SHP77 treated with DMSO at 0.1 percent for 48 hours (cell line): Measurements from ENCODE around the gene MAML2.

Experiments
- DNase-seq: peaks from one replicate; lab custom pipeline; 2025; lab: John Stamatoyannopoulos, UW

The MAML2 gene

DNA sequence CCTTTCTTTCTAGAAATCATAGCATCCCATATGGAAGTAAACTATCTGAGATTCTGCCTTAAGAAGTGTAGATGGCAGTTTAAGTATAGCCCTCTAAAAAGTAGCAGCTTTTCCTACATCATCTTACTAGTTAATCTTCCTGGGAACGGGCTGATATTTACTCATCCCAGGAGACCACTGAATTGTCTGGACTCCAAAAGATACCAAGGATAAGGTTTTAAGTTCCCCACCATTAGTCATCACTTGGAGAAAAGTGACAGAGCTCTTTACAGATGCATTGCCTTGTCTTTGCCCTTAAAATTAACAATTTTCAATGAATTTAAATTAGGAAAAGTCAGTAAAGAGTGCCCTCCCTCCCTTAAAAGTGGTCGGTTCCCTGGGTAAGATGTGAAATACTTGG, 129.5 kb downstream of the MAML2 start:
- DNase-seq, result no peak

DNA sequence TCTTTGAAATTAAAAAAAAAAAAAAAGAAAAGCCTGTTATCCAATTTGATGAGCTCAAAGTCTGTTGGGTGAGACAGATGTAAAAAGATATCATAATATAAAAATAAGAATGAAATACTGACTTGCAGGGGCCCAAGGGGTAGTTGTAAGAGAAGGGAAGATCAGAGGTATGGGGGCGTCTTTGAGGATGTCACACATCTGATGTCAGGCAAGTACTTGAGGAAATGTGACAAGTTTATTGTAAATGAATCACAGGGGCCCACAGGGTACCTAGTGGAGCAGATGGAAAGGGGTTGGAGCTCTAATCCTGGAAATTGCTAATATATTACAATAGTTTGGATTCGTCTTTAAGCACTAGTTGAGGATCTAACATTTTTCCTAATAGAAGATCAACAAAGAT, 131.6 kb downstream of the MAML2 start:
- DNase-seq, result no peak

DNA sequence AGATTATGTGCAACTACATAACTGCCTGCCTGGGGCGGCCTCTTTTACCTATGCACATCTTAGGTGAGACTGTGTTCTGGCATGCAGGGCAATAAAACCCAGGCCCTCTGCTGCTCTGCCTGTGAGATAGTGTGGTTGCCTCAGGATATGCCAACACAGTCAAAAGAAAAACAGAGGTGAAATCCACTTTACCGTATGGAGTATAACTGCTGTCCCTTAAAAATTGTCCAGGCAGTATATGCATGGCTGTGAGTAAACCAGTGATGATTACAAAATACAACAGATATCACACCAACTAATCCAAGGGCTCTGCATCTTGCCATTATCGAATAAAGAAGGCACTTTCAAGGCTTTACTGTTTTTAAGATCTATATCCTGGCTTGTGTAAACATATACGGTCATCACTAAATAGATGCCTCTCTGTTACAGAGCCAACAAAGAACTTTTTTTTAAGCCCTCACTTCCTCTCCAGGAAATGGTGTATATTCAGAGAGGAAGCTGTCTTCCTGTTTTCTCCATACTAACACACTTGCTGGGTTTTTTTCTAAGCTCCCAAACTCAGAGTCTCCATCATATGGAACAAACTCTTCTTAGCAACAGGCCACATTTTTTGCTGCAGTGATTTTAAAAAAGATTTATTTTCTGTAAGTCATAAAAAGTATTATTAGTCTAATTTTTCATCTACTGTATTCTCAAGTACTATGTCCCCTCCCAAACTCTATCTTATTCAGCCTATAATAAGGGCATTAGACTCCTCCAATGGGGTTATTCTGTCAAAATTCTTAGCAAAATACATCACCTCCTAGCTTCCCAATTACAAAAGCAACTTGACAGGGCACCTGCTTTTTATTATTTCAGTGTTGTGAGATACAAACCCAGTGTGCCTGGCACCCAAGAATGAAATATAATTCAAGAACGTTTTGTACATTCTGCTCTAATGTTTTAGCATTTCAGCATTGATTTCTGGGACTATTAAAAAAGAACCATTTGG, 135.2 kb downstream of the MAML2 start:
- no peak for DNase-seq

DNA sequence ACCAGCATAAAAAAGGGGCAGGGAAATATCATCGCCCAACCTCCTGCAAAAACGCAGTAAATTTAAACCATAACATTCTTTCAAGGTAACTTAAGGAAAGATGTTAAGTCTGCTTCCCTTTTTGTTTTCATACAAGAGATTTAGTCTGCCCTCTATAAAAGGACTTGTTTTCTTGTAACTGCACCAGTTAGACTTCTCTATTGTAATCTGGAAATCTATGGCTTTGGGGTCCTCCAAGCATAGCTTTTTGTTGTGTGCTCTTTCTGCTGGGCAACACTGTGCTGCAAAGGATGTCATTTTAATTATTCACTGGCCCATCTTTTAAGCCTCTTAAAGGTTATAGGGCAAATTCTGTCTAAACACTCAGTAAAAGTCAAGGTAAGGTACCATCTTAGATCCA, 136.0 kb downstream of the MAML2 start:
- DNase-seq, result no peak

DNA sequence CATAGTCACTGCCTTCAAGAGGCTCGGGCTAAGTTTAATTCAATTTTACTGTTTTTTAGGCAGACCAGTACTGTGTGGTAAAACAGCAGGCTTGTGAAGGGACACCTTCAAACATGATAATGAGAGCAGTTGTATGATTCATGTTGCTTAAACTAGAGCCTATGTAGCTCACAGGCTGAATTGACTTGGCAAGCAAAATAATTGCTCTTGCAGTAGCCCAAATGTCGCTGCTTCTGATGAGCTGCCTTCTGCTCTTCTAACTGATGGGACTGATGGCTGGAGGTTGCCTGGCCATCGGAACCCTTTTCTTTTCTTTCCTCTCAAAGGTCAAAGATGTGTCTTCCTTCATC, 137.6 kb downstream of the MAML2 start:
- no peak for DNase-seq

DNA sequence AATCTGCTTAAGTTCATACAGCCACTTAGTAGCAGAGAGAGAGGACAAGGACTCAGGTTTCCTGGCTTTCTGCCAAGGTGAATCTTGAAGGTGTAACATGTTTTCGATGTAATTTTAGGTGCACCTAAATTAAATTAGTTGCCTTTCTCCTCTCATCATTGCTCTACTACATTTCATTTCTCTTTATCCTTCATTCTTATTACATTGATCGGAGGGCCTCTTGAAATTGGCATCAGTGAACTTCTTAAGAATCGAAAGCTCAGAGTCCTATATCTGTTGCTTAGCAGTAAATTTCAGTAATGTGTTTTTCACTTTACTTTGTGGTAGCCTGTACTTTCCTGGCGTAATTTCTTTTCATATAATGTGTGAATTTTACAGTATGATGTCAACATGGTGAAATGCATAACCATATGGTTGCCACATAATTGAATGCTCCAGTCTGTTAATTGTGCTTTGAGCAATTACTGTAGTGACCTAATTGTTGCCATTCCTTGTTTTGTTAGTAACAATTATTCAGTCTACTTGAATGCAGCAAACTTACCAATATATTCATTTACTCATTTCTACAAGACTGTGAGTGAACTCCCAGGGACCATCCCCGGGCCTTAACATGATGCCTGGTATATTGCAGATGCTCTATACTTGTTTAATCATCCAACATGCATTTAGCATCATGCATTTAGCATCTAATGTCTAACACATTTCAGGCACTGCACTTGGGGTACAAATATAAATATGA, 138.1 kb downstream of the MAML2 start:
- DNase-seq, result no peak

DNA sequence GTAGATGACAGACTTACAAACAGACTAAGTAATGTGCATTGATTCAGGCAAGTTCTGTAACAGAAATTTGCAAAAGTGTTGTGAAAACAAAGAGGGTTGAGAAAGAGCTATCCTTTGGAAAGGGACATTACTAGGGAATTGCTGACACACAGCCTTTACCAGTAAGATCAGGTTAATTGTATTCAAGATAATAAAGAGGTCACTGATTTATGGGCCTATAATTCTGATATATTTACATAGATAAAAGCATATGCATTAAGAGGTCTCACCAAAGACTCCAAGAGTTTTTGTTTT, 138.7 kb downstream of the MAML2 start:
- no peak for DNase-seq

DNA sequence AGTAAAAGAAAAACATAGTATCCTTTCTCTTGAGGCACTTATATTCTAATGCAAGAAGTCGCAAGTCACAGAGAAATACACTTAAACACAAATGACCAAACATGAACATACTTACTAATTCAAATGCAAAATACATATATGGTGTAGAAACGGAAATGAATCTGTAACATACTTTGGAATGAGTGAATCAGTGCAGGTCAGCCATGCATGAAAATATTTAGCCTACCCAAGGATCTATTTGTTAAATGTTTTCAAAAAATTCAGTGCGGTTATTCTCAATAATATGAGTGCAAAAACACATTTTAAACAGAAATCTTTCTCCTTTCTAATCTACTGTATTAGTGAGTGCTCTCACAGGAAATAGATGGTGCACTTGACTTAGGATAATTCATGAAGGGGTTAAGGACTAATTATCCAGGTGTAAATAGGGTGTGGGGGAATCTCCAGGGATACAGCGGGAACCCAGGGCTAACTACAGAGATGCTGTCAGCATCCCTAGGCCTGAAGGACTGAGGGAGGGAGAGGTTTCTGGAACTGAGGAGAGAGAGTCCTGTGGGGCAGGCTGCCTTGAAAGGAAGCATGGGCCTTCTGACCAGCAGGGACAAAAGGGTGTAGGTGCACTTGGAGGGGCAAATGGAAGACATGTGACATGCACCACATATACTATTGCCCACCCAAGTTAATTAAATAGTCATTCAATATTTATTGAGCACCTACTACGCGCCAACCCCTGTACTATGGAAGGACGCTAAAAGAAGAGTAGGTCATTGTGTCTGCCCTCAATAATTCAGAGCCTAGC, 139.2 kb downstream of the MAML2 start:
- DNase-seq, result no peak

DNA sequence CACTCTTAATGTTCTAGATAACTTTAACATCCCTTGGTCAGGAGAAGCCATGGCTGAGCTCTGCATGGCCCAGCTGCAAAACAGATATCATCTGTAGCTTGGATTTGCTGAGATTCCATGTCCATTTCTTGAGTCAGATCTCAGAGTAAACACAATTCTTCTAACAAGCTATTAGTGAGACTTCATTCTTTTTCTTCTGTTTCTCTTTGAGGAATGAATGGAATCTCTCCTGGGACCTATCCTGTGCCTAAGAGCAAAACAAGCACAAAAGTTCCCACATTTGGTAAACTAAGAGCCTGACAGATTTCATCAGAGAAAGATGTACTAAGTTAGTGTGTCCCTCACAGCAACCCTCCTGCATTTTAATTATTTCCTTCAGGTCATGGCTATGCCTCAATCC, 142.8 kb downstream of the MAML2 start:
- DNase-seq, result no peak

DNA sequence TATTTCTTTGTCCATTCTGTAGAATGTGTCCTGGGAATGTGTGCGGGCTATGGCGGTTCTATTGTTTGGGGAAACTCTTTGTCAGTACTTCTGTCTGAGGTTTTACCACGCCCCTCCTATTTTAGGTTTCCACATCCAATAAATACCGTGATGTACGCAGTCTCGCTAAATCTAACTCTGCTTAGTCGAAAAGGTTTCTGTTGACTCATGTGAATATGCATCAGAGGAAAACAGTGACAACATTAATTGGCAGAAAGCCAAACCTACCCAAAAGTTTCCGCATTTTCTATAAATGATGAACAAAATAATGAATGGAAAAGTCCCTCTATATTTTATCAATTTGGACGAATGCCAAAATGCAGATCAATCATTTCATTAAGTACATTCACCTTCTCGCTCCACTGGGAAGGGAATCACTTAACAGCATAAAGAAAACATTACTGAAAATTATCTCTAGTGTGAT, 143.4 kb downstream of the MAML2 start:
- no peak for DNase-seq

DNA sequence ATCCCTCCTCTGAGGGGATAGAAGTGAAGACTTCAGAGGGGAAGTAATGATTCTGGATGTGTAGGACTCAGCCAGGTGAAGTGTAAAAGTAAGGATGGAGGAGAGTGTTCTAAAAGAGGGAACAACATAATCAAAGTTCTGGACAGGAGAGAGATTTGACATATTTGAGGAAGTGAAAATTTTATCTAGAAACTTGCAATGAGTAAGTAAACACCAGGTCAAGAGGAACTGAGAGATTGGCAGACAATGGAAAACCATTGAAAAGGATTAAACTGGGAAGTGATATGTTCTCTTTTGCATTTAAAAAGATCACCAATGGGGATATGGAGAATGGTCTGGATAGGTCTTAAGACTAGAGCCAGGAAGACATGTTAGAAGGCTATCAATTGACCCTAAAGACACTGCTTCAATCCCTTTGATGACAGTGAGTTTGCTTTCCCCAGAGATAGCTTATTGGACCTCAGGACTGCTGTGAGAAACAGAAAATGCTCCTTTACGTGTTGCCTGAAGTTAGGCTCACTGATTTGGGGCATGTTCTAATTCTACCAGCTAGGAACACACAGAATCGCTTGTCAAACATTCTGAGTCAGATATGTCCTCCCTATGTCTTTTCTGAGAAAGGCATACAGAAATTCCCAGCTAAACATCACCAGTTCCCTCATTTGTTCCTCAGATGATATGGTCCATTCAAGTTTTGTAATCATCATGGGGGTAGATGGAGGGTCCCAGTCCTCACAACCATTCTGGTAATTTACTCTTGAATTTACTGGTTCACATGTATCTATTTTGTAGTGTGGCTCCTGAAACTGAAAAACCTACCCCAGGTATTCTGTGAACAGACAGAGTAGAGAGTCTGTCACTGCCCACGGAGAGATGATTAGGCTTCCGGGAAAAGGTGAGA, 144.9 kb downstream of the MAML2 start:
- DNase-seq, result no peak

DNA sequence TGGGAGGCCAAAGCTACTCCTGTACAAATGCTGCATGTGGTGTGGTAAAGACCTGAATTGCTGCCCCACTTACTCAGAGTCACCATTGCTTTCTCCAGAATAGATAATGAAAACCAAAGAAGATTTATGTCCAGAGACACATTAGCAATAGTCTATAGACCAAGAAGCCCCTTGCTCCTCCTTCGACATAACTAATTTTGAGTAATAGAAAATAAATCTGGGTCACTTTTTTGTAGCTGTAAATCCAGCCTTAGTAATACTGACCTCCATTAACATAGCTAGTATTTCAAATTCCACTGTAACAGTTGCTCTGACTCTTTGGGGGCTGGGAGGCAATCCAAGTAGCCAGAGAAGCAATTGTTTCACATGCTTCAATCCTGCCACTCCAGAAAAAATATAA, 145.9 kb downstream of the MAML2 start:
- DNase-seq, result no peak

DNA sequence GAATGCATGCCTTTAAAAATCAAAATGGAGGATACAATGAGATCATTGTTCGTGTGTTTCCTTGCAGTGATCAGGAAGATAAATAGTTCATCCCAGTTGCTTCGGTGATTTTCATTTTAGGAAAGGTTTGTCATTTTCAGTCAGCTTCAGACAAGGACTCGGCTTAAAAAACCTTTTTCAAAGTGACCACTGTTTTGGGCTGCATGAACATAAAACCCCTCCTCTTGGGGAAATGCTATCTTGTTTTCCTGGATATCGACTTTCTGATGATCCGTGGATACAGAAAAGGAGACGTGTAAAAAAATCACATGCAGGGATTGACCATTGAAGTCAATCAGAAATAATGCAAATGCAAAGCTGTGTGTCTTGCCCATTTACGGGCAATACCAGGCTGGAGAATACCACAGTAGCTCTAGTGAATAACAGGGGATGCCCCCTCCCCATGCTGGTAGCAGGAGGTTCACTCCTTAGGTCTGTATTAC, 146.8 kb downstream of the MAML2 start:
- DNase-seq, result no peak

DNA sequence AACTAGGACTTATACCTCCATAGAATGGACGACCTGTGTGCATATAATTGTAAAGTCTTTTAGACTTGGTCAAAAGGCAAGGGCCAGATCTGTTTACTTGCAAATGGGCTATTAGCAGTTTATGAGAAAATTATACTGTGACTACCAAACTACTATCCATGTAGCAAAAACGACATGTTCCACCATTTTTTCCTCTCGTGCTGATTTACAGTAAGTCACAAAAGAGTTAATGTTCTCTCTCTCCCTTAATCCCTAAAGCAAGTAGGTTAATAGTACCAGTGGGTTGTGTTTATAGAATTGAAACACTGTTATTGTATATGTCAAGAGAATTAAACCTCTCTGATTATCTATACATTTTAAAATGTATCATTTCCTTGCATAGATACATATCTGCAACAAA, 147.3 kb downstream of the MAML2 start:
- DNase-seq, result no peak

DNA sequence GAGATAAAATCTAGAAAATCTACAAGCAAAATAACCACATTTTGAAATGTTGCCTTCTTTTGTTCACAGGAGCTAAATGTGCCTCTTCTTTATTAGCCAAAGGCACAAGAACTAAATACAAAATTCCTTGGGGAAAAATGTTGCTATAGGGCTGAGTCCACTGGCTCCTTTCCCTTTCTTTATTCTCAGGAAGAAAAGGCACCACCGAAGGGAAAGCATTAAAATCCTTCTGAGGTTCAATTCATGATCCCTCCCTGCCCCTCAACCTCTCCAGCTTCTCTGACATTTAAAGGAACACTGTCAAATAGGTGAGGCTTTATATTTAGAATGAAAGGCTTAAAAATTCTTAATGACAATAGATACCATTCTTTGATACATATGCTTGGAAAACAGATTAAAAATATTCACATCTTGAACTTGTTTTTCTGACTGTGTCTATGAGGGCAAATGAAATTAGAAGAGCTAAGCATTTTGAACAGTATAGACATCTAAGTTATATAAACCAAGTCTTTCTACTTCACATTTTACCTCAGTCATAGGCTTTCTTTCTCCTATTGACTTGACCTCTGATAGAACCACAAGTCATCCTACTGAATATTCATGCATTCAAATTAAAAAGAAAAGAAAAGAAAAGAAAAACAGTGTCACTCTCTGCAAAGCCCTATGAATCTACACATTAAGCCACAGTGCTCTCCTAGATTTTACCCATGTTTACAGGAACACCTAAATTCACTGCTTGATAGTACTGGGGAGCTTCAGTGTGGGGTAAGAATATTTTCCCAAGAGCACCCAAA, 148.2 kb downstream of the MAML2 start:
- DNase-seq, result no peak

DNA sequence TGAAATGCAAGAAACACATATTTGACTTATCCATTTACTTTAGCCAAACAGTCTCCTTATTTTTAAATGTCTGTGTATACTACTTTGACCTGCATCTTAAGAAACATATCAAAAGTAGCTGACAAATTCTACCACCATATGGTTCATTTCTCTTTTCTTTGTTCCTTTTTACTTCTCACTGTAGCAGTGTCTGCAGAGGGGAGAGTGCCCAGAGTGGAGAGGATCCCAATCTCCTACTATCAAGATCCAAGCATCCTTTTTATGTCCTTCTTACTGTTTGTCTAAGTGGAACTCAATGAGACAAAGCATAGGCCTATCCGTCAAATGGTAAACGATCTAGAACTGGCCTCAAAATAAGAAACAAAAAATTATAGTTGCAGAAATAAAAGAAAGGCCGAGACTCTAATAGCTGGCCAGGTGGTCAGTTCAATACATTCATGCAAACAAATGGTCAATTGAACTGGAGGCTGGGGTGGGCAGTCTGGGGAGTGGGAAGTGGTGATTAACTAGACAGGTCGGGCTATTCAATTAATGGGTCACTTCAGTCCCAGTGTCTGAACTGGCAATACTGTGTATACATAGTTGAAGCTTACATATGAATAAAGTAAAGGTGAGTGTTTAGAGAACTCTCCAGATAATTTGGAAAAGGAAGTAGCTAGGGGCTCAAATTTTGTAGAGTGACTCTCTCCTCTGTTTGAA, 149.1 kb downstream of the MAML2 start:
- DNase-seq, result no peak

DNA sequence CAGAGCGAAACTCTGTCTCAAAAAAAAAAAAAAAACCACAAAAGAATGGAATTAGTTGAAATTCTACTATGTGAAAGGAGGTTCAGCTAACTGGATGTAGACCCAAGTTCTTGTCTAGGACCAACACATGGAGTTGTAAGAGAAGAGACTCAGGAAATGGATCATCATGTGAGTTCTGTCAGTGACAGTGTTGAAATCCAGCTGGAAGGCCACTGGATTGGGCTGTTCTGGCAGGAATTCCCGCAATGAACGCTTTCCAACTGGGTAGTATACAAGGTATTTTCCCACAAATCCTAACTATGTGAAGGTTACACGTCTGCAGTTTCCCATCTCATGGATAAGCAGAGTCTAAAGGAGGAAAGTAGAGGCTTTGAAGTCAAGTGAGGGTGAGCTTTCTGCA, 151.2 kb downstream of the MAML2 start:
- no peak for DNase-seq

DNA sequence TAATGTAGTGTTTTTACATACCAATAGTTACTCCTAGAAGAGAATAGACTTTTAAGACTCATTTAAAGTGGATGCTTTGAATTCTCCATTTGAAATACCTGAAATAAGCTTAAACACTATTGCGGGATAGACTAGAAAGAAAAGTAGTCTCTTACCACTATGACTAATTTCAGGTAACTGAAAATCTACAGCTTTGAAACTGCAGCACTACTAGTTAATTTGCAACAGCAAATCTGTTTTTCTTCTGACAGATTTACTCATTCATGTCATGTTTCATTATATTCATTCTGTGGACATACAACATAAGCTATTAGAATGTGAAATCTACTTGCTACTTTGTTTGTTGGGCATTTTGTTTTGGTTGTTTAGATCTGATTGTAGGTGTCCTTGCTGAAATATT, 153.6 kb downstream of the MAML2 start:
- no peak for DNase-seq

DNA sequence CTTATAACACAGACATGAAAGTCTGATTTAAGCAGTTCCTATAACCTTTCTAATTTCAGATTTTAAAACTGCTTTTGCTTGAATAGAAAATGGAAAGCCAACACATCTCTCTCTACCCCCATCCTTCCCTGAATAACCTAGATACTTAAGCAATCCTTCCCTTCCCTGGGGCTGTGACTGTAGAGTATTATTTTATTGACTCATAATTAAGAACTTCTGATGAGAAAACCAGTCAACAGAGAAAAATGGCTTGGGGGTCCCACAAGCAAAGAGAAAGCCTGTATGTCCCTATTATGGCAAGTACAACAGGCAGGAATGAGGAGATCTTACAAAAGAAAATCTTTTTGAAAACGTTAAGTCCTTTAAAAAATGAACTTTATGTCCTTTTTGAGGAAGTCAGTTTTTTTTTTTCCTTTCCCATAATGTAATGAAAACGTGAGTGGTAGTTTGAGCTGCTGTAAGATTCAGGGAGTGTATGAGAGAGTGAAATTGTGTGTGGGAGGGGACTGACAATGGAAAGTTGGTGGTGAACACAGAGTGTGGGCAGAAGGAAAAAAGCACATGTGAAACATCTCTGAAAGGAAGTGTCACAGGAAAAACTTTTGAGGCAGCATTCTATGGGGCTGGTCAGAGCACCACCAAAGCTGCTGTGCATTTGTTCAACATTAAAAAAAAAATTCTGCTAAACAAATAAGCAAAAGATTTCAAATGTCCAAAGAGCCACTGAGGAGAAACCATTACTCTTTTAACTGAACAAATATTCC, 154.6 kb downstream of the MAML2 start:
- no peak for DNase-seq
